ENCODE results near the gene TXNL4A.
A peak's percentile ranks its signal among the peaks of the same experiment; 100 is the strongest.
"Not testable (repeated sequence)": the region's sequence is repeated elsewhere in the genome, so short reads cannot be mapped to it uniquely, and the experiment has no call there.

Gene TXNL4A

DNA sequence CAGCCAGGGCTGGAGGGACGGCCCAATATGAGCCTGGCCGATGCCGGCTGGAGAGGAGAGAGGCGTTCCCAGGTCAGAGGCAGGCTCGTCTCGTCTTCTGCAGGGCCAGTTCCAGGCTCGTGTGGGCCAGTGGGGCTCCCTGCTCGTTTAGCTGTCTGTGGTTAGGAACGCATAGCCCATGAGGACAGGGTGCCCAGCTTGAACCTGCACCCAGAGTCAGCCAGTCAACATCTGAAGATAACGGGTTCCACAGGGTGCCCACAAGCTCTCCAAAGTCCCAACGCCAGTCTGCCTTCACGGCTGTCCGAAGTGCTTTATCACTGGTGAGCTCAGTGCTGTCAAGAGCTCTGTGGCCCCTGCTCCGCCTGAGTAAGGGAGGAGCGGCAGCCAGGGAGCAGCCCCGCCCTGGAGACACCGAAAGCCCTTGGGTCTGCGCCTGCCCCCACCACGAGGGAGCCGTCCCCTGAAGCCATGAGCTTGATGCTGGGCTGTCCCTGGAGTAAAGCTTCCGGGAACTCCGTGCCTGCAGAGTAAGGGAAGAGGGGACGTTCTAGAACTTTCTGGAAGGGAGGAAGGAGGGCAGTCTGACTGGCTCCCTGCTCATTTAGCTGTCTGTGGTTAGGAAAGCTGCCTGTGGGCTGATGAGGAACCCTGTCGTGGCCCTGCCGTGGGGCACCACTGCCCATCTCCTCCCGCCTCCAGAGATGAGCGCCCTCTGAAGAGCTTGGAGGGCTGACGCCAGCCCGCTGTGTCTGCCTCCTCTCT is 26.7 kb downstream of the TXNL4A start:
- Histone ChIP-seq H3K4me3 (ENCODE audit: low read depth in 1 of 2, low read length in 2 of 2) (no peak overlapping the region), H3K4me2 (ENCODE audit: insufficient read depth, low read length) (no peak overlapping the region), H3K4me1 (ENCODE audit: insufficient read depth, low read length) (no peaks in the 10 kb centered on the region), H3K9me3 (ENCODE audit: insufficient read depth, low read length, severe bottlenecking) (no peaks in the 10 kb centered on the region), H3K36me3 (ENCODE audit: insufficient read depth, low read length) (0 out of 2 replicates have a peak, but pooled peaks cover 5% of the 10 kb centered on the region), H3K9ac (ENCODE audit: low read depth, low read length) (no peak overlapping the region), H3K79me2 (ENCODE audit: insufficient read depth, low read length) (no peaks in the 10 kb centered on the region), H4K20me1 (ENCODE audit: insufficient read depth, low read length) (peaks cover 6% of the 10 kb centered on the region; the same call in 1 of the 2 replicates), H2AFZ (ENCODE audit: low read depth, low read length) (no peak overlapping the region), H3K27ac (ENCODE audit: low read length) (no peak overlapping the region), H3K27me3 (ENCODE audit: insufficient read depth, low read length, poor library complexity) (no peaks in the 10 kb centered on the region)
- TF ChIP-seq EZH2 (IDR thresholded peaks at IDR 0.05; ENCODE audit: borderline replicate concordance, low read depth, low read length, severe bottlenecking), result no peak
- TF ChIP-seq, protein P1, sequence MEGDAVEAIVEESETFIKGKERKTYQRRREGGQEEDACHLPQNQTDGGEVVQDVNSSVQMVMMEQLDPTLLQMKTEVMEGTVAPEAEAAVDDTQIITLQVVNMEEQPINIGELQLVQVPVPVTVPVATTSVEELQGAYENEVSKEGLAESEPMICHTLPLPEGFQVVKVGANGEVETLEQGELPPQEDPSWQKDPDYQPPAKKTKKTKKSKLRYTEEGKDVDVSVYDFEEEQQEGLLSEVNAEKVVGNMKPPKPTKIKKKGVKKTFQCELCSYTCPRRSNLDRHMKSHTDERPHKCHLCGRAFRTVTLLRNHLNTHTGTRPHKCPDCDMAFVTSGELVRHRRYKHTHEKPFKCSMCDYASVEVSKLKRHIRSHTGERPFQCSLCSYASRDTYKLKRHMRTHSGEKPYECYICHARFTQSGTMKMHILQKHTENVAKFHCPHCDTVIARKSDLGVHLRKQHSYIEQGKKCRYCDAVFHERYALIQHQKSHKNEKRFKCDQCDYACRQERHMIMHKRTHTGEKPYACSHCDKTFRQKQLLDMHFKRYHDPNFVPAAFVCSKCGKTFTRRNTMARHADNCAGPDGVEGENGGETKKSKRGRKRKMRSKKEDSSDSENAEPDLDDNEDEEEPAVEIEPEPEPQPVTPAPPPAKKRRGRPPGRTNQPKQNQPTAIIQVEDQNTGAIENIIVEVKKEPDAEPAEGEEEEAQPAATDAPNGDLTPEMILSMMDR (IDR thresholded peaks at IDR 0.05; ENCODE audit: borderline replicate concordance, extremely low read depth, low read length, poor library complexity, severe bottlenecking), result no peak
- no peak for DNase-seq
- 0 out of 3 replicates have a peak, but pooled peaks have one; percentile 20 for ATAC-seq (ENCODE audit: insufficient read depth, low read depth)

DNA sequence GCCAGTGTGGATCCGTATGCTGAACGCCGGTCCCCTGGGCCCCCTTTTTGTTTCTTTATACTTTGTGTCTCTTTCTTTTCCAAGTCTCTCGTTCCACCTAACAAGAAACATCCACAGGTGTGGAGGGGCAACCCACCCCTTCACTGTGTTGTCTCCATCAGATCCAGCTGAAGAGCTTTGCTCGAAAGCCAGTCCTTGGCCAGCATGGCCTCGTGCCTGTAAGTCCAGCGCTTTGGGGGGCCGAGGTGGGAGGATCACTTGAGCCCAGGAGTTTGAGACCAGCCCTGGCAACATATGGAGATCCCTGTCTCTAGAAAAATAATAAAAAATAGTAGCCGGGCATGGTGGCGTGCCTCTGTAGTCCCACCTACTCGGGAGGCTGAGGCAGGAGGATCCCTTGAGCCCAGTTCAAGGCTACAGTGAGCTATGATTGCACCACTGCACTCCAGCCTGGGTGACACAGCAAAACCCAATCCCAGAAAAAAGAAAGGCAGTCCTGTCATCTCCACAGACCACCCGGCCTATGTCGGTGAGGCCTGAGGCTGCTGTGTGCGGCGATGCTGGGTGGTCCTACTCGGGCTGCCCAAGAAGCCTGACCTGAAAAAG is 27.3 kb downstream of the TXNL4A start:
- Histone ChIP-seq H4K20me1 (ENCODE audit: insufficient read depth, low read length) (peaks cover 6% of the 10 kb centered on the region; the same call in 1 of the 2 replicates), H3K79me2 (ENCODE audit: insufficient read depth, low read length) (no peaks in the 10 kb centered on the region), H3K27ac (ENCODE audit: low read length) (no peak overlapping the region), H3K9ac (ENCODE audit: low read depth, low read length) (no peak overlapping the region), H3K4me2 (ENCODE audit: insufficient read depth, low read length) (no peak overlapping the region), H3K27me3 (ENCODE audit: insufficient read depth, low read length, poor library complexity) (no peaks in the 10 kb centered on the region), H3K4me1 (ENCODE audit: insufficient read depth, low read length) (no peaks in the 10 kb centered on the region), H3K36me3 (ENCODE audit: insufficient read depth, low read length) (no peaks in the 10 kb centered on the region), H2AFZ (ENCODE audit: low read depth, low read length) (no peak overlapping the region), H3K9me3 (ENCODE audit: insufficient read depth, low read length, severe bottlenecking) (no peaks in the 10 kb centered on the region), H3K4me3 (ENCODE audit: low read depth in 1 of 2, low read length in 2 of 2) (no peak overlapping the region)
- TF ChIP-seq, protein P1 (IDR thresholded peaks at IDR 0.05; ENCODE audit: borderline replicate concordance, extremely low read depth, low read length, poor library complexity, severe bottlenecking), result no peak
- no peak for TF ChIP-seq EZH2 (IDR thresholded peaks at IDR 0.05; ENCODE audit: borderline replicate concordance, low read depth, low read length, severe bottlenecking)
- no peak for ATAC-seq (ENCODE audit: insufficient read depth, low read depth)
- no peak for DNase-seq

DNA sequence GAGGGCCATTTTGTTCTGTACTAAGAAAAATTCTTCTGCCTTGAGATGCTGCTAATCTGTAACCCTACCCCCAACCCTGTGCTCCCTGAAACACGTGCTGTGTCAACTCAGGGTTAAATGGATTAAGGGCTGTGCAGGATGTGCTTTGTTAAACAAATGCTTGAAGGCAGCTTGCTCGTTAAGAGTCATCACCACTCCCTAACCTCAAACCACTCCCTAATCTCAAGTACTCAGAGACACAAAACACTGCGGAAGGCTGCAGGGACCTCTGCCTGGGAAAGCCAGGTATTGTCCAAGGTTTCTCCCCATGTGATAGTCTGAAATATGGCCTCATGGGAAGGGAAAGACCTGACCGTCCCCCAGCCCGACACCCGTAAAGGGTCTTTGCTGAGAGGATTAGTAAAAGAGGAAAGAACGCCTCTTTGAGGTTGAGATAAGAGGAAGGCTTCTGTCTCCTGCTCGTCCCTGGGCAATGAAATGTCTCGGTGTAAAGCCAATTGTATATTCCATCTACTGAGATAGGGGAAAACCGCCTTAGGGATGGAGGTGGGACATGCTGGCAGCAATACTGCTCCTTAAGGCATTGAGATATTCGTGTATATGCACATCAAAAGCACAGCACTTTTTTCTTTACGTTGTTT is 28.1 kb downstream of the TXNL4A start:
- not testable (repeated sequence) for H3K27me3 ChIP-seq (ENCODE audit: insufficient read depth, low read length, poor library complexity); H2AFZ ChIP-seq (ENCODE audit: low read depth, low read length); H3K79me2 ChIP-seq (ENCODE audit: insufficient read depth, low read length); H4K20me1 ChIP-seq (ENCODE audit: insufficient read depth, low read length); H3K9ac ChIP-seq (ENCODE audit: low read depth, low read length); H3K4me2 ChIP-seq (ENCODE audit: insufficient read depth, low read length); ATAC-seq (ENCODE audit: insufficient read depth, low read depth); H3K27ac ChIP-seq (ENCODE audit: low read length); DNase-seq; H3K9me3 ChIP-seq (ENCODE audit: insufficient read depth, low read length, severe bottlenecking); H3K4me1 ChIP-seq (ENCODE audit: insufficient read depth, low read length); H3K4me3 ChIP-seq (ENCODE audit: low read depth in 1 of 2, low read length in 2 of 2); H3K36me3 ChIP-seq (ENCODE audit: insufficient read depth, low read length)

DNA sequence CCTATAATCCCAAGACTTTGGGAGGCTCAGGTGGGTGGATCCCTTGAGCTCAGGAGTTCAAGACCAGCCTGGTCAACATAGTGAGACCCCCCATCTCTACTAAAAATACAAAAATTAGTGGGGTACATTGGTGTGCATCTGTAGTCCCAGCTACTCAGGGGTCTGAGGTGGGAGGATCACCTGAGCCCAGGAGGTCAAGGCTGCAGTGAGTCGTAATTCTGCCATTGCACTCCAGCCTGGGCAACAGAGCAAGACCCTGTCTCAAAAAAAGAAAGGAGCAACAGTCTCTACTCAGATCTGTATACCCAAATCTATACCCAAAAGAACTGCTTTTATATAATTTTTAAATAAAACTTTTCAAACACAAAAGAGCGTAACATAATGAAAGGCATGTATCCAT is 29.4 kb downstream of the TXNL4A start:
- Histone ChIP-seq H3K27me3 (ENCODE audit: insufficient read depth, low read length, poor library complexity) (no peaks in the 10 kb centered on the region), H3K4me3 (ENCODE audit: low read depth in 1 of 2, low read length in 2 of 2) (no peak overlapping the region), H3K4me2 (ENCODE audit: insufficient read depth, low read length) (no peak overlapping the region), H3K9me3 (ENCODE audit: insufficient read depth, low read length, severe bottlenecking) (no peaks in the 10 kb centered on the region), H3K79me2 (ENCODE audit: insufficient read depth, low read length) (no peaks in the 10 kb centered on the region), H2AFZ (ENCODE audit: low read depth, low read length) (no peak overlapping the region), H3K27ac (ENCODE audit: low read length) (no peak overlapping the region), H4K20me1 (ENCODE audit: insufficient read depth, low read length) (no peaks in the 10 kb centered on the region), H3K4me1 (ENCODE audit: insufficient read depth, low read length) (no peaks in the 10 kb centered on the region), H3K9ac (ENCODE audit: low read depth, low read length) (no peak overlapping the region), H3K36me3 (ENCODE audit: insufficient read depth, low read length) (no peaks in the 10 kb centered on the region)
- DNase-seq (no peak), ATAC-seq (ENCODE audit: insufficient read depth, low read depth) (no peak)
- TF ChIP-seq, protein P1 (IDR thresholded peaks at IDR 0.05; ENCODE audit: borderline replicate concordance, extremely low read depth, low read length, poor library complexity, severe bottlenecking), result no peak
- no peak for TF ChIP-seq EZH2 (IDR thresholded peaks at IDR 0.05; ENCODE audit: borderline replicate concordance, low read depth, low read length, severe bottlenecking)

All from DND-41 (cell line).